HepG2 (cell line): ENCODE data around the gene MYO19. TPM values are rescaled to one million over a fixed set of nuclear protein-coding genes. Genes with fewer than 3 reads are reported as not detected.
"Not testable (repeated sequence)": the region's sequence is repeated elsewhere in the genome, so short reads cannot be mapped to it uniquely, and the experiment has no call there.

Source experiments
- ATAC-seq: fragments of 200-7000 bp; cut with Tn5 transposase; 3 replicates; pipeline ENCODE4 v1.9.1; 2020; ENCODE audit warnings: mild to moderate bottlenecking, moderate library complexity
- BruUV-seq: library from RNA; stranded (reverse); fragments of 400-500 nt; replicated peaks from 2 replicates; lab custom pipeline; 2021; lab: Mats Ljungman, UMichigan
- CTCF ChIA-PET: fragments of 300-600 bp; formaldehyde crosslinking; extraction: SDS; loops from one replicate; lab custom pipeline; 2021; ENCODE audit warnings: low total read pairs, inconsistent platforms, low intra/inter-chr PET ratio; lab: Yijun Ruan, JAX
- POLR2A ChIA-PET: fragments of 350-600 bp; sonication (Branson Sonifier 250); formaldehyde crosslinking; loops from one replicate; lab custom pipeline; 2020; ENCODE audit warnings: antibody characterized with exemption, inconsistent platforms; lab: Yijun Ruan, JAX
- DNase-seq: peaks from one replicate; pipeline ENCODE4 v3.0.0-alpha.2; 2015; ENCODE audit warnings: low spot score
- FAIRE-seq: peaks from 3 replicates; lab custom pipeline; 2011; peaks lifted over from hg19 to GRCh38; lab: Jason Lieb, UNC
- H2AFZ ChIP-seq: one replicate; pipeline ENCODE4 v1.6.1; 2011; ENCODE audit warnings: low read length, inconsistent platforms
- H3K27ac ChIP-seq: fragments of 300-600 bp; 3 replicates; pipeline ENCODE4 v1.8.0; 2011; ENCODE audit warnings: mixed run types, mild to moderate bottlenecking, mixed read lengths, low read length, inconsistent platforms; ENCODE audit not compliant: insufficient read depth; ENCODE audit errors: extremely low read length
- H3K27me3 ChIP-seq, 2 experiments: fragments of 200-600 bp in 1 of 2; 2 replicates in 1 of 2; 3 replicates in 1 of 2; pipeline versions ENCODE4 v1.6.0 to v1.8.0; 2011; ENCODE audit warnings: low read length in 2 of 2, mild to moderate bottlenecking in 2 of 2, moderate library complexity in 2 of 2, inconsistent platforms in 1 of 2; ENCODE audit not compliant: insufficient read depth in 2 of 2, control insufficient read depth in 1 of 2
- H3K36me3 ChIP-seq, 2 experiments: fragments of 200-600 bp in 1 of 2; replicated peaks in 1 of 2; 2 replicates in 1 of 2; 3 replicates in 1 of 2; pipeline versions ENCODE4 v1.5.1 to v1.8.0; 2011; ENCODE audit warnings: low read length in 2 of 2, inconsistent platforms in 1 of 2; ENCODE audit not compliant: insufficient read depth in 2 of 2, control insufficient read depth in 1 of 2
- H3K4me1 ChIP-seq: 2 replicates; pipeline ENCODE4 v1.5.1; 2012; ENCODE audit warnings: low read length, inconsistent platforms; ENCODE audit not compliant: insufficient read depth
- H3K4me2 ChIP-seq: 2 replicates; pipeline ENCODE4 v1.6.0; 2011; ENCODE audit warnings: low read depth, low read length, inconsistent platforms
- H3K4me3 ChIP-seq, 3 experiments: fragments of 200-600 bp in 1 of 3; sonication (generic), shearing (Covaris generic) in 1 of 3; replicated peaks in 1 of 3; 2 replicates each; pipeline ENCODE4 v1.5.1; 2011 to 2016; ENCODE audit warnings: low read length in 3 of 3, inconsistent platforms in 2 of 3, low read depth in 2 of 3, mild to moderate bottlenecking in 2 of 3, control low read depth in 1 of 3, mixed read lengths in 1 of 3; ENCODE audit not compliant: insufficient read depth in 1 of 3
- H3K79me2 ChIP-seq: one replicate; pipeline ENCODE4 v1.6.1; 2011; ENCODE audit warnings: low read length, inconsistent platforms; ENCODE audit not compliant: insufficient read depth
- H3K9ac ChIP-seq: 2 replicates; pipeline ENCODE4 v1.6.0; 2011; ENCODE audit warnings: mild to moderate bottlenecking, low read depth, low read length, inconsistent platforms; ENCODE audit not compliant: insufficient read depth
- H3K9me3 ChIP-seq: 2 replicates; pipeline ENCODE4 v1.5.1; 2012; ENCODE audit warnings: mild to moderate bottlenecking, low read length
- H4K20me1 ChIP-seq: 2 replicates; pipeline ENCODE4 v1.6.0; 2011; ENCODE audit warnings: inconsistent platforms, mild to moderate bottlenecking, low read length, moderate library complexity; ENCODE audit not compliant: insufficient read depth
- JUNB ChIP-seq: sonication (generic); formaldehyde crosslinking; IDR thresholded peaks from 2 replicates; pipeline ENCODE4 v1.8.0; 2022; ENCODE audit warnings: missing genetic modification reagents, mild to moderate bottlenecking, borderline replicate concordance
- KAT7 ChIP-seq: IDR thresholded peaks from 2 replicates; pipeline ENCODE4 v1.6.1; 2018; ENCODE audit warnings: borderline replicate concordance, missing compliant biosample characterization
- MIER3 ChIP-seq: IDR thresholded peaks from 2 replicates; pipeline ENCODE4 v1.6.1; 2016; ENCODE audit warnings: missing compliant biosample characterization, borderline replicate concordance
- TBX3 ChIP-seq: fragments of 450-650 bp; IDR thresholded peaks from 2 replicates; pipeline ENCODE4 v1.6.1; 2017; ENCODE audit warnings: antibody characterized with exemption, mild to moderate bottlenecking, inconsistent platforms, borderline replicate concordance
- TERF1 ChIP-seq: sonication (generic); formaldehyde crosslinking; IDR thresholded peaks from 2 replicates; pipeline ENCODE4 v1.8.0; 2022; ENCODE audit warnings: mild to moderate bottlenecking, missing genetic modification reagents, moderate library complexity
- ZNF3 ChIP-seq: IDR thresholded peaks from 2 replicates; pipeline ENCODE4 v1.7.0; 2017; ENCODE audit warnings: inconsistent platforms
- ZNF615 ChIP-seq: sonication (generic); formaldehyde crosslinking; IDR thresholded peaks from 2 replicates; pipeline ENCODE4 v1.5.0; 2020; ENCODE audit warnings: mild to moderate bottlenecking, missing genetic modification reagents, borderline replicate concordance
- WGBS: methylation state at CpG from one replicate; pipeline ENCODE4 v1.1.6; 2017; ENCODE audit warnings: low lambda C conversion rate; 5-methylcytosine and 5-hydroxymethylcytosine counted together
- in situ Hi-C: cut with HindIII; loops from 2 replicates; pipeline ENCODE4 v1.10.0; 2017; ENCODE audit warnings: low pct_unique_long_range_greater_than_20kb; ENCODE audit not compliant: extremely low pct_ligation_motif_present
- intact Hi-C: fragments of 100-400 bp; cut with micrococcal nuclease; formaldehyde crosslinking; loops from one replicate; pipeline ENCODE4 v1.10.0; 2022; ENCODE audit not compliant: unreplicated experiment
- polyA plus RNA-seq, 8 experiments: library from polyadenylated mRNA; depleted of rRNA in 3 of 8; stranded (reverse) in 7 of 8; unstranded in 1 of 8; fragments of >200 nt; fragmentation: Illumina TruSeq in 4 of 8; extraction: Trizol in 4 of 8; gene quantifications; 2 replicates each; pipeline versions ENCODE4 v1.2.1 to v1.2.3, GENCODE V29; 2011 to 2016; ENCODE audit warnings: low read depth in 4 of 8, missing spikeins in 1 of 8, mixed read lengths in 1 of 8; ENCODE audit not compliant: insufficient read depth in 1 of 8
- total RNA-seq, 5 experiments: library from RNA; depleted of rRNA; stranded (reverse); fragments of >200 nt; fragmentation: Illumina TruSeq; extraction: Trizol; gene quantifications; 2 replicates each; pipeline ENCODE4 v1.2.3, GENCODE V29; 2016; ENCODE audit warnings: low read depth in 1 of 5
- TF ChIP-seq, protein P1 (sequence below): IDR thresholded peaks from 2 replicates; pipeline ENCODE4 v1.6.1; 2016; ENCODE audit warnings: mild to moderate bottlenecking
- TF ChIP-seq, protein P2 (sequence below): sonication (generic); formaldehyde crosslinking; IDR thresholded peaks from 2 replicates; pipeline ENCODE4 v1.4.0; 2020; ENCODE audit warnings: missing genetic modification reagents

MYO19 gene
- total and polyA plus RNA-seq, 2 of the 13 experiments (the other 11 are each of a cell fraction or from before 2014, with no cell fraction given), result 75.7 to 82.3 TPM

DNA sequence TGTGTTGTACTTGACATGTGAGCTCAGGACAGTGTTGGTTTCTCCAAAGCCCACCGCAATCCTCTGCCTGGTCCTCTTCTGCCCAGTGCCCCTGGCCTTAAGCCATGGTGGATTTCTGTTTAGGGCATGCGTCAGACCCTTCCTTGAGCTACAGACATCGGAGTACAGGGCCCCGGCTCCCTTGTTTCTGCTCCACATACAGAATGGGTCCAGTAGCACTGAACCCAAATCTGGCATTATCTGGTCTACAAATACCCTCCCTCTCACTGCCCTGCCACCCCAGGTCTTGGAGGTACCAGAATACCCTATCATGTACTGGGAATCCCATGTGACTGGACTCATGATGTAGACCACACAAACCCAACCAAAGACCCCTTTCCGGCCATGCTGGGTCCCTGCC lies 75.6 kb downstream of the MYO19 start:
- no peak for FAIRE-seq
- no peaks in the 10 kb centered on the region for H4K20me1 ChIP-seq
- POLR2A ChIA-PET, result no interaction called here
- no peak overlapping the region for H3K4me3 ChIP-seq
- WGBS, result no CpG with 5 or more reads among the region's 5 CpGs
- TF ChIP-seq, protein P1, sequence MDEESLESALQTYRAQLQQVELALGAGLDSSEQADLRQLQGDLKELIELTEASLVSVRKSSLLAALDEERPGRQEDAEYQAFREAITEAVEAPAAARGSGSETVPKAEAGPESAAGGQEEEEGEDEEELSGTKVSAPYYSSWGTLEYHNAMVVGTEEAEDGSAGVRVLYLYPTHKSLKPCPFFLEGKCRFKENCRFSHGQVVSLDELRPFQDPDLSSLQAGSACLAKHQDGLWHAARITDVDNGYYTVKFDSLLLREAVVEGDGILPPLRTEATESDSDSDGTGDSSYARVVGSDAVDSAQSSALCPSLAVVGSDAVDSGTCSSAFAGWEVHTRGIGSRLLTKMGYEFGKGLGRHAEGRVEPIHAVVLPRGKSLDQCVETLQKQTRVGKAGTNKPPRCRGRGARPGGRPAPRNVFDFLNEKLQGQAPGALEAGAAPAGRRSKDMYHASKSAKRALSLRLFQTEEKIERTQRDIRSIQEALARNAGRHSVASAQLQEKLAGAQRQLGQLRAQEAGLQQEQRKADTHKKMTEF (CRISPR knock-in tag), result no peak
- TF ChIP-seq TBX3, result no peak
- no peak for TF ChIP-seq ZNF615 (CRISPR knock-in tag)
- TF ChIP-seq MIER3 (CRISPR knock-in tag), result no peak
- TF ChIP-seq, protein P2, sequence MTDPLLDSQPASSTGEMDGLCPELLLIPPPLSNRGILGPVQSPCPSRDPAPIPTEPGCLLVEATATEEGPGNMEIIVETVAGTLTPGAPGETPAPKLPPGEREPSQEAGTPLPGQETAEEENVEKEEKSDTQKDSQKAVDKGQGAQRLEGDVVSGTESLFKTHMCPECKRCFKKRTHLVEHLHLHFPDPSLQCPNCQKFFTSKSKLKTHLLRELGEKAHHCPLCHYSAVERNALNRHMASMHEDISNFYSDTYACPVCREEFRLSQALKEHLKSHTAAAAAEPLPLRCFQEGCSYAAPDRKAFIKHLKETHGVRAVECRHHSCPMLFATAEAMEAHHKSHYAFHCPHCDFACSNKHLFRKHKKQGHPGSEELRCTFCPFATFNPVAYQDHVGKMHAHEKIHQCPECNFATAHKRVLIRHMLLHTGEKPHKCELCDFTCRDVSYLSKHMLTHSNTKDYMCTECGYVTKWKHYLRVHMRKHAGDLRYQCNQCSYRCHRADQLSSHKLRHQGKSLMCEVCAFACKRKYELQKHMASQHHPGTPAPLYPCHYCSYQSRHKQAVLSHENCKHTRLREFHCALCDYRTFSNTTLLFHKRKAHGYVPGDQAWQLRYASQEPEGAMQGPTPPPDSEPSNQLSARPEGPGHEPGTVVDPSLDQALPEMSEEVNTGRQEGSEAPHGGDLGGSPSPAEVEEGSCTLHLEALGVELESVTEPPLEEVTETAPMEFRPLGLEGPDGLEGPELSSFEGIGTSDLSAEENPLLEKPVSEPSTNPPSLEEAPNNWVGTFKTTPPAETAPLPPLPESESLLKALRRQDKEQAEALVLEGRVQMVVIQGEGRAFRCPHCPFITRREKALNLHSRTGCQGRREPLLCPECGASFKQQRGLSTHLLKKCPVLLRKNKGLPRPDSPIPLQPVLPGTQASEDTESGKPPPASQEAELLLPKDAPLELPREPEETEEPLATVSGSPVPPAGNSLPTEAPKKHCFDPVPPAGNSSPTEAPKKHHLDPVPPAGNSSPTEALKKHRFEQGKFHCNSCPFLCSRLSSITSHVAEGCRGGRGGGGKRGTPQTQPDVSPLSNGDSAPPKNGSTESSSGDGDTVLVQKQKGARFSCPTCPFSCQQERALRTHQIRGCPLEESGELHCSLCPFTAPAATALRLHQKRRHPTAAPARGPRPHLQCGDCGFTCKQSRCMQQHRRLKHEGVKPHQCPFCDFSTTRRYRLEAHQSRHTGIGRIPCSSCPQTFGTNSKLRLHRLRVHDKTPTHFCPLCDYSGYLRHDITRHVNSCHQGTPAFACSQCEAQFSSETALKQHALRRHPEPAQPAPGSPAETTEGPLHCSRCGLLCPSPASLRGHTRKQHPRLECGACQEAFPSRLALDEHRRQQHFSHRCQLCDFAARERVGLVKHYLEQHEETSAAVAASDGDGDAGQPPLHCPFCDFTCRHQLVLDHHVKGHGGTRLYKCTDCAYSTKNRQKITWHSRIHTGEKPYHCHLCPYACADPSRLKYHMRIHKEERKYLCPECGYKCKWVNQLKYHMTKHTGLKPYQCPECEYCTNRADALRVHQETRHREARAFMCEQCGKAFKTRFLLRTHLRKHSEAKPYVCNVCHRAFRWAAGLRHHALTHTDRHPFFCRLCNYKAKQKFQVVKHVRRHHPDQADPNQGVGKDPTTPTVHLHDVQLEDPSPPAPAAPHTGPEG (CRISPR knock-in tag), result no peak
- no peak for TF ChIP-seq KAT7 (CRISPR knock-in tag)
- no peak for TF ChIP-seq ZNF3 (CRISPR knock-in tag)
- no peak for TF ChIP-seq TERF1
- no peak for TF ChIP-seq JUNB (CRISPR knock-in tag)
- TF ChIP-seq, all 625 proteins: peak for 0
- DNase-seq (no peak), ATAC-seq (no peak)
- no TSS peak for BruUV-seq
- intact Hi-C loops, result no loop called here
- H2AFZ ChIP-seq, result no peak overlapping the region
- no peaks in the 10 kb centered on the region for H3K4me1 ChIP-seq
- H3K27ac ChIP-seq, result no peak overlapping the region
- no peaks in the 10 kb centered on the region for H3K79me2 ChIP-seq
- CTCF ChIA-PET, result no interaction called here
- H3K9ac ChIP-seq, result no peak overlapping the region
- peaks cover 2 to 15% of the 10 kb centered on the region in 2 experiments; a peak in 2 of 5 replicates for H3K27me3 ChIP-seq
- no peaks in the 10 kb centered on the region for H3K36me3 ChIP-seq
- in situ Hi-C loops, result no loop called here
- H3K9me3 ChIP-seq, result no peaks in the 10 kb centered on the region
- H3K4me2 ChIP-seq, result no peak overlapping the region

DNA sequence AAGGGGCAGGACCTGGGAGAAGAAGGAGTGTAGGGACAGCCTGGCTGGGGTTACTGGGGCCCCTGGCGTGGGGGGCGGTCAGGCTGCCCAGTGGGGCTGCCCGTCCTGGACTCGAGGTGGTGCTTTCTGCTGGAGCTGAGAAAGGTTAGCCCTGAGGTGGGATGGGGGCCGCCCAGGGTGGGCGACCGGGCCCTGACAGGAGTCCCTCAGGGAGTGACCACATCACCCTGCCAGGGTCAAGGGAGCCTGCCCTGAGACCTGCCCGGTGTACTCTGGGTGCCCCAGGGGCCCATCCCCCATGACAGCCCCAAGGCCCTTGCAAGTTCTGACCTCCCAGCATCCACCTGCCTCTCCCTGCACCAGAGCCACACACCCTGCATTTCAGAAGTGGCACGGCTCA lies 77.0 kb downstream of the MYO19 start:
- POLR2A ChIA-PET, H3K4me2 ChIP-seq, in situ Hi-C loops, ATAC-seq, H3K9me3 ChIP-seq, CTCF ChIA-PET, H4K20me1 ChIP-seq, H3K79me2 ChIP-seq, H3K36me3 ChIP-seq, DNase-seq, H3K4me3 ChIP-seq, H3K9ac ChIP-seq, BruUV-seq, H3K27ac ChIP-seq, intact Hi-C loops, FAIRE-seq, H3K4me1 ChIP-seq, H2AFZ ChIP-seq: not testable (repeated sequence)
- H3K27me3 ChIP-seq, result peaks cover 2 to 15% of the 10 kb centered on the region in 2 experiments; a peak in 2 of 5 replicates
- no CpG with 5 or more reads among the region's 9 CpGs for WGBS
